CMK (cell line): ENCODE measurements around the gene ACACA.

Source experiments
- DNase-seq: peaks from one replicate; pipeline ENCODE4 v3.0.0-alpha.2; 2010; ENCODE audit warnings: low read depth

The ACACA gene

DNA sequence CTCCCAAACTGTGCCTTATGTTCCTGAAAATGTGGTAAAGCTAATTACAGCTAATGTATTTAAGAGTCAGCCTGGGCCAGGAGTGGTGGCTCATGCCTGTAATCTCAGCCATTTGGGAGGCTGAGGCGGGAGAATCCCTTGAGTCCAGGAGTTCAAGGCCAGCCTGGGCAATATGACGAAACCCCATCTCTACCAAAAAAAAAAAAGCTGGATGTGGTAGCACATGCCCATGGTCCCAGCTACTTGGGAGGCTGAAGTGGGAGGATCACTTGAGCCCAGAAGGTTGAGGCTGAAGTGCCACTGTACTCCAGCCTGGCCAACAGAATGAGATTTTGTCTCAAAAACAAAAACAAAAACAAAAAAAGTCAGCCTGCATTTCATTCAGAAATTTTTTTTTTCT is 64.0 kb downstream of the ACACA start:
- no peak for DNase-seq

DNA sequence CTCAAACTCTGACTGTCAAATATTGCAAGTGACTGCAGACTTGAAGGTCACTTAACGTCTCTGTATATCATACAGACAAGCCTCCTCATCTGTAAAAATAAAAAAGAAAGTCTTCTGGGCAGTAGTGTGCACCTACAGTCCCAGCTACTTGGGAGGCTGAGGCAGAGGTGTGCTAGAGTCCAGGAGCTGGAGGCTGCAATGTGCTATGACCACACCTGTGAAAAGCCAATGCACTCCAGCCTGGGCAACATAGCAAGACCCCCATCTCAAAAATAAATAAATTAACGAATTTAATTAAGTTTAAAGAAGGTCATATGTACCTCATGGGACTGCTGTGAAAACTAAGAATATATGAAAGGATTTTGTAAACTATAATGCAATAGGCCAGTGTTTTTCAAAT is 65.8 kb downstream of the ACACA start:
- no peak for DNase-seq

DNA sequence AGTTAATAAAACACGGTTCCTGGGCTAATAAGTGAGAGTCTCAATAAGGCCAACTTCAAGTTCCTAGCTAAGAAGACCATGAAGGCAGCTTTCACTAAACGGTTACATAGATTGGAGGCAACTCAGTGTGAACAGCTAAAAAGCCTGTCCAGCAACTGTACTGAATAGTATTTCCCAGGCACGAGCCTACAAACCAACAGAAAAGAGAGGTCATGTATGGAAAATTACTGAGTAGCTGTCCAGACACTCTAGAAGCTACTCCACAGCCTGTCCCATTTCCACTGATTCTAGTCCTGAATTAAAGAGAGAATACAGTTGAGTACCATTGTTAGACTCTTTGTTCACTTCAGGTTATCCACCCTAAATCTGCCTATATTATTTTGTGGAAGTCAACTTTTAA is 67.3 kb downstream of the ACACA start:
- no peak for DNase-seq

DNA sequence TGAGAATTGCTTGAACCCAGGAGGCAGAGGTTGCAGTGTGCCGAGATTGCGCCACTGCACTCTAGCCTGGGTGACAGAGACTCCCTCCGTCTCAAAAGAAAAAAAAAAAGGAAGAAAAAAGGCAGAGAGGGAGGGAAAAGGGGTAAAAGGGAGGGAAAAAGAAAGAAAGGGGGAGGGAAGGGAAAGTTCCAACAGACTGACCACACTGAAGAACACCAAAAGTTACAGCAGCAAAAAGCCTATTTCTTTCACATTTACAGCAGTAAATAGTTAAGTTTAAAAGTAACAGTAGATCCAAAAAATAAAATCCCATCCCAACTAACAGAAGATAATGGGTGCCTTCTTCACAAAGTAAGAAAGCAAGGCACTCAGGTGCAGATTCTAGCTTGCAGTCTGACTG is 67.8 kb downstream of the ACACA start:
- DNase-seq: no peak

DNA sequence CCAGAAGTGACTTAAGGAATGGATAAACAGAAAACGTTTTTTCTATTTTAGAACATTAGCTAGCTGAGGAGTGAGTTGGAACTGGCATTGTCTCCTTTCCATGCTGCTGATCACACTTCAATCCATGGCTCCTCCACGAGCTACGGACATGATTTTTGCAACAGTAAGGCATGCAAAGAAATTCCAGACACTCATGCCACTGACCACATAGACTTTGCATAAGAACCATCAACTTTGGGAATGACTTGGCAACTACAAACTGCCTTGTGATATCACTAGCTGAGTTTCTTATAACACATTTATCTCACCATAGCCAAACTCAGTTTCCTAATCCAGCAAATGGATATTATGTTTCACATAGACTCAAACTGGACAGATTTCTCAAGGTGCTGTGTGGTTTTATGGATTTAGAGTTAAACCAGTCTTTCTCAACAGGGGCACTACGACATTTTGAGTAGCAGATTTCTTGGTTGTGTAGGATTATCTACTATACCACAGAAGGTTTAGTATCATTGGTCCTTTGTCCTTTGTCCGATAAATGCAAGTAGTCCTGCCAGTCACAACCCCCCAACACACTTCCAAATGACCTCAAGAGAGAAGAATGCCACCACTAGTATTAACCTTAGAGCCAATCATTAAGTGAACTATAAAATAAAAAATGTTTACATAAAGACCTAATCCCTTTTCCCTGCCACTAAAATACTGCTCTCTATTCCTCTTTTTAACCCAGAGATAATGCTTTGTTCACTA is 79.1 kb downstream of the ACACA start:
- no peak for DNase-seq

DNA sequence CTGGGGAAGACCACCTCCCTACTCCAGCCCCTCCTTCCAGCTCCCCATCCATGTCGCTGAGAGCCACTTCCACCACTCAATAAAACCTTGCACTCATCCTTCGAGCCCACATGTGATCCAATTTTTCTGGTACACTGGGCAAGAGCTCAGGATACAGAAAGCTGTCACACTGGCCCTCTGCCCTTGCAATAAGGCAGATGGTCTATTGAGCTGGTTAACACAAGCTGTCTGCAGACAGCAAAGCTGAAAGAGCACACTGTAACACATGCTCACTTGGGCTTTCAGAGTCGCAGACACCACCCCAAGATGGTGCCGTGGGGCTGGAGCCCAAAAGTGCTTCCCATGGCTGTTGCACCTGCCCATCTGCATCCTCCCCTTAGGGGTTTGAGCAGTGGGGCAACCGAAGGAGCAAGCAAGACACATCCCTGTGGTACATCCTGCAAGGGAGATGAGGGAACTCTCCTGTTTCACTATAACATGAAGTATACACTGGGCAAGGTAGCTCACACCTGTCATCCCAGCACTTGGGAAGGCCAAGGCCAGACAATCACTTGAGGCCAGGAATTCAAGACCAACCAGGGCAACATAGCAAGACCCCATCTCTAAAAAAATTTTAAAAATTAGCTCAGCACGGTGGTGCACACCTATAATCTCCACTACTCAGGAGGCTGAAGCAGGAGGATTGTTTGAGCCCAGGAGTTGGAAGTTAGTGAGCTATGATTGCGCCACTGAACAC is 83.6 kb downstream of the ACACA start:
- no peak for DNase-seq

DNA sequence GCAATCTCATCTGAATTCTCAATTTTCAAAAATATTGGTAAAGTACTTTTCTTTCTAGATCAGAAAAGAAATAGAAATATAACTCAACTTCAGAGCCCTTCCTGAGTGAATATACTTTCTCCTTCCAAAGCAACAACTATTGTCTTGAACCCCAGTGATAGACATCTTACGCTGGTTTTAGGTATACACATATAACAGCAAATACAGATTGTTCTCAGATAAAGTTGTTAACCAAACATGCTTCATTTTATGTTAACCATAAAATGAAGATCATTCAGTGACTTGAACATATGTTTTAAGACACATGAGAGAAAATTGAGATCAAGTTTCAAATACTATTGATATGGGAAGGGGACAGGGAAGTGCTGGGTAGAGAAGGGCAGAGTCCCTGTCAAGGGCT is 84.5 kb downstream of the ACACA start:
- DNase-seq: no peak

DNA sequence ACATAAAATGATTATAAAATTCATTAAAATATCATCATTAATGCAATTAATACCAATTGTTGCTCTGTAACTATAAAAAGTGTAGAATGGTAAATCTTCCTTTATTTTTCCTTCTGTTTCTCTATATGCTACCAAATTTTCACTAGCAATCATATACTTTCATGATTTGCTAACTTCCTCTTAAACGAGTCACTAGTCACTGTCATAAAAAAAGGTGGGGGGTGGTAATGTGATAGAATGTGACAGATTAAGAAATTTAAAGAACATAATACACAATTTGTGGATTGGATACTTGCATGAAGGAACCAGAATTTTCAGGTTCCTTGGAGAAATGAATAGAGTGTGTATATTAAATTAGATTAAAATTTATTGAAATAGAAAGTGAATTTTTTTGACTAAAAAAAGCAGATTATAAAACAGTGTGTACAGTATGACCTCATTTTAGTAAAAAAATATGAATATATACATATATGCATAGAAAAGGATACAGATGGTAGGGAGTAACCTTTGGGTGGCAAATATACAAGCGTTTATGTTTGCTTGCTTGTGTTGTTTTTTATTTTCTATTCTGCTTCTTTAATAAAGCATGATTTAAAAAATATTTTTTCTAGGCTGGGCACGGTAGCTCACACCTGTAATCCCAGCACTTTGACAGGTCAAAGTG is 87.6 kb downstream of the ACACA start:
- no peak for DNase-seq

DNA sequence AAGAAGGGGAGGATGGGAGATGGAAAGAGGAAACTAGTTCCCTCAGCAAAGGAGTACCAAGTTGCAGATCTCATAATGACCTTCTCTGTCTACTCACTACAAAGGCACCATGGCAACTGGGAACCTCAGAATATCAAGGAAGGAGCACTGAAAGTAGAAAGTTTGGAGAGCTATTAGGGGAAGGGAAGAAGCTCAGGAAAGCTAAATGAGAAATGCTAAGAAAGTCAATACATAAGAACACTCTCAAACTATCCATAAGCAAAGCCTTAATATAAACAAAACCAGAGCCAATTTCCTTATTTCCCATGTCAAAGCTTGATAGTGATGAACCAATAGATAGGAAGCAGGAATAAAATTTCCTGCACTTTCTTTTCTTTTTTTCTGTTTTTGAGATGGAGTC is 88.8 kb downstream of the ACACA start:
- DNase-seq: no peak

DNA sequence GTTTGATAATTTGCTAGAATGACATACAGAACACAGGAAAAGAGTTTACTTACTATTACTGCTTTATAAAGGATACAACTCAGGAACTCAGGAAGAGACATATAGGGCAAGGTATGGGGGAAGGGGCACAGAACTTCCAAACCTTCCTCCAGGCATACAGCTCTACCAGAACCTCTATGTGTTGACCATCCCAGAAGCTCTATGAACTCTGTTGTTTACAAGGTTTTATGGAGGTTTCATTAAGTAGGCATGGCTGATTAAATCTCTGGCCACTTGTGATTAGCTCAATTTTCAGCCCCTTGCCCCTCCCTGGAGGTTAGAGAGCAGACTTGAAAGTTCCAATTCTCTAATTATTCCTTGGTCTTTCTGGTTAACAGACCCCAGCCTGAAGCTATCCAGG is 91.0 kb downstream of the ACACA start:
- DNase-seq: no peak

DNA sequence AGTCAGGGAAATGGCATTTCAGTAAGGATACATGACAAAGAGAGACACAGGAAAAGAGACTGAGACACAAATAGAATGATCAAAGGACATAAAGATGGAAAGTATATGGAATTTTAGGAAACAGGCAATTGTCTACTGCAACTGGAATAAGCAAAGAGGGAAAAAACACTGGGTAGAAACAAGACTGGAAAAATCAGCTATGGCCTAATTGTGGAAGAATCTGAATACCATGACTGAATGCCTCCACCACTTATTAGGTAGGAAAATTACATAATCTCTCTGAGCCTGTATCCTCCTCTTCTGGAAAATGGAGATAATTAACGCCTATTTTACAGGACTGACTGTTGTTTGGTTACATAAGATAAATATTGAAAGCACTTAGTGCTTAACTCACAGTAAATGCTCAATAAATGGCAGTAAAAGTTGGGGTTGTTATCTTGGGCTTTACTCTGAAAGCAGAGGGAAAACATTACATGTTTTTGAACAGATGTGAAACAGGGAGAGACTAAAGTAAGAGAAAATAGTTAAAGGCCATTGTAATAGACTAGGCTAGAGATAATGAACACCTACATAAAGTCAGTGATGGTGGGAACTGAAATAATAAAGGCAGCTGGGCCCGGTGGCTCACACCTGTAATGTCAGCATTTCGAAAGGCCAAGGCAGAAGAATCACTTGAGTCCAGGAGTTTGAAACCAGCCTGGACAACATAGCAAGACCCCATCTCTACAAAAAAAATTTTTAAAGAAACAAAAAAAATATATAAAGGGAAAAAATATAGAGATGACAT is 94.3 kb downstream of the ACACA start:
- no peak for DNase-seq

DNA sequence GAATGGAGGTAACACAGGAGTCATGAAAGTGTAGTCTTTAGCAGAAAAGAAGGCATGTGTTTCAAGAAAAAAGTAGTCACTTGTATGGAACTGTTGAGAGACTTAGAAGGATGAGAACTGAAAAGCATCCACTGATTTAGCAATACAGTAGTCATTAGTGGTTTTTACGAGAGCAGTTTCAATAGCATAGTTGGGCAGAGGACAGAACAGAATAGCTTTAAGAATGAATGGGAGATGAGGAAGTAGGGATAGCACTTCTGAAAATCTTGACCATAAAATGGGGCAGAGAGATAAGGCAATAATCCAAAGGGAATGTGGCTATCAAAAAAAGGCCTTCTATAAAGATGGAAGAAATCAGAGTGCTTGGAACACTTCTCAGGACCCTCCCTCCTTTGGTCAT is 95.7 kb downstream of the ACACA start:
- DNase-seq: no peak

DNA sequence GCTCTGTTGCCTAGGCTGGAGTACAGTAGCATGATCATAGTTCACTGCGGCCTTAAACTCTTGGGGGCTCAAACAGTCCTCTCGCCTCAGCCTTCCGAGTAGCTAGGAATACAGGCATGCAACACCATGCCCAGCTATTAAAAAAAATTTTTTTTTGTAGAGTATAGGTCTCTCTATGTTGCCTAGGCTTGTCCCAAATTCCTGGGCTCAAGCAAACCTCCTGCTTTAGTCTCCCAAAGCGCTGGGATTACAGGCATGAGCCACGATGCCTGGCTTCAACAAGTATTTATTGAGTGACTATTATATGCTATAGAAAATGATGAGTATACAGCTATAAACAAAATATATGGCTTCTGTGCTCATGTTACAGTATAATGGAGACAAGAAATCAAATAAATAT is 97.6 kb downstream of the ACACA start:
- no peak for DNase-seq

DNA sequence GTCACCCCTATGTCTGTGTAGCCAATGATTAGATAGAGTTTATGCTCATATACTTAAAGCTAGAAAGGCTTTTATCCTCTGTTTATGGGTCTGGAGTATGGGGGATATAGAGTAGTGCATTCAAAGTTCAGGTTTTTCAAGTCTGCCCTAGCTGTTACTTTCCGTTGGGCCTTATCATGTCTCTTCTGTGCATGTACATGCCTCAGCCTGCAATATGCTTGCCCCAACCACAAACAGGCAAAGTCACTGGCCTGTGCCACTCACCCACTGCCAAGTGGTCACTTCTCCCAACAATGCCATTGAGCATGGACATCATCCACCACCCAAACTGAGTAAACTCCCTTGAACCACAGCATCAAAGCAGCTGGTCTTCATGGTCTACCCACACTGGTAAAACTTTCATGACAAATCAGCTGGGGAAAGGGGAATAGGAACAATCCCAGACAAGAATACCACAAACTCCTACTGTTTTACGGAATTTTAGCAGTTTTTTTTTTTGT is 101.2 kb downstream of the ACACA start:
- DNase-seq: no peak

DNA sequence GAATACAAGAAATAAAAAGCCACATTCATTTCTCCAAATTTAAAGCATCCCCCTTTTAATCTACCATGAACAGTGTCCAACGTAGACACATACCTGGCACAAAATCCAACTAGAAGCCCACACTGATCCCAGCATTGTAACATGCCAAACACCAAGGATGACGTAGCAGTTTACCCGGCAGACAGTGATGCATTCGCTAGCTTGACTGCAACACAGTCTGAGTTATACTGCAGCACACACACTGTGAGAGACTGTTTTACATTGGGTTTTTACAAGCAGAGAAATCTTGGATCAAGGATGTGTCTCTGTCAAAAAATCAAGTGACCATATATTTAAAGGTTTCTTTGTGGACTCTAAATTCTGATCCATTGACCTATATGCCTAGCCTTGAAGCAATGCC is 105.3 kb downstream of the ACACA start:
- no peak for DNase-seq

DNA sequence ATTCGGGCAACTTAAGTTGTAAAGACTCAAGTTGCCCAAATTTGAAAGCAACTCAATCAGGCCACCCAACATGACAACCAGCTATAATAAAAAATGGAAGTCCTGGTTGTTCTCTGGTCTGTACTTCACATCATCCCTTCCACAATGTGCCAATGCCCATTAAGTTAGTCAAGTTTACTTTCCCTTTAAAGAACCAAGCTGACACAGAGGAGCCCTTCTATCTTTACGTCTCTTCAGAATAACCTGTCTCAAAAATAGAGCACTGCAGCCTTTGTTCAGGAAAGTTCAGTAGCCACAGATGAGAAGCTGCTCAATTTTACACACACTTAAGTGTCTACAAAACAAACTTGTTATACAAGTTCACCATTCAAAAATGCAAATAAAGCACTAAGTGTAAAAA is 106.0 kb downstream of the ACACA start:
- DNase-seq: no peak

DNA sequence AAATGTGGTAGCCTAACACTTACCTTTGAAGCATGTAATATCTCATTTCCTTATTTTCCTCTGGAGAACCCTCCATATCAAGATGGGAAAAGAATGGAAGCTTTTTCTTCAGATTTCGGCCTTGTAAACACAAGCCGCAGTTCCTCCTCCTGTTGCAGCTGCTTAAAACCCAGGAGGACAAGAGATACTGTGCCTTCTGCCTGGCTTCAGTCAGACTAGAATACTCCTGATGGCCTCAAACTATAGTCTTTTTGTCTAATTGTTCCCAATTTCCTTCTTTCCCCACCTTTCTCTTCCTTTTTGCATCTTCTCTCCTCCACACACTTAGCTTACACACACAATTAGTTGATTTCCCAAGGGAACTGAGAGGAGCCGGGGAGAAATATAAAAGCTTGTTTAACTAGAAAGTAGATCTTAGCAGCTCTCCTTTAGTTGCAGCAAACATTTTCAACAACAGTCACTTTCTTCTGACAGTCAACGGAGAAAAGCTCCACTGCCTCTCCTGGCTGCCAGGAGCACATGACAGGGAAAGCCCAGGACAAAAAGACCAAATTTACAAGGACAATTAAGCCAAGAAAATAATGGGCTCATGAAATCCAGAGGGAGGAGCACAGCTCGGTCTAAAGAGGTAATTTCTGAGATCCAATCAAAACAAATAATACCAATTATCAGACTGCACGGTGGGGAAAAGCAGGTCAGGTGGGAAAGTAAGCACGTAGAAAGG is 107.2 kb downstream of the ACACA start:
- DNase-seq: no peak

DNA sequence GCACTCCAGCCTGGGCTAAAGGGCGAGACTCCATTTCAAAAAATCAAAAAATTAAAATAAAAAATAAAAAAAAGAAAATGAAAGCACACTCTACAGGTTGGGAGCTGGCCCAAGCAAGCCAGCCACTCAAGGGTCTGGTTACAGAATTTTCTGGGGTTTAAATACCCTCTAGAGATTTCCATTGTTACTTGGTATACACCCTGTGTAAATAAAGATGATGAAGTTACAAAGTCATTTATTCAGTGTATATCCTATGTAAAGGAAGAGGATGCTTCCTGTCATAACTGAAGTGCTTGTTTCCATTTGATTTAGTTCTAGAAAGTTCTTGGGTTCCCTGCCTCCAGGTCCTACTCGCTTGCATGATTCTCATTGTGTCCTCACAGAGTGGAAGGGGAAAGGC is 110.7 kb downstream of the ACACA start:
- no peak for DNase-seq

DNA sequence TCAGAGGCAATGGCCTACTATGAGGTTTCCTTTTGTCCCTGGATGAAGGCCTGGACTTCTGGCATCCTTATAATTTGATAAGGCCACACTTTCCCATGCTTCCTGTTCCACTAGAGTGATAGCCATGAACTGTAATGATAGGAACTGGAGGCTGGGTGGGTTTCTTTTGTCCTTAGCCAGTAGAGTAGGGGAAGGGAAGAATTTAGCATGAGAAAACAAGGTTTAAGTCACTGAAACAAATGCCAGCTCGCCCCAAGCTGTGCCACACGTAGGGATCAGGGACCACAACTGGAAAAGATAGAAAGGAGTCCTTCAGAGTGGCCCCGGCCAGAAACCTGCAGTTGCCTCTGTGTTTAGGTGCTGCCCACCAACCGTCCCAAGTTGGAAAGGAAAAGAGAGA is 111.7 kb downstream of the ACACA start:
- no peak for DNase-seq

DNA sequence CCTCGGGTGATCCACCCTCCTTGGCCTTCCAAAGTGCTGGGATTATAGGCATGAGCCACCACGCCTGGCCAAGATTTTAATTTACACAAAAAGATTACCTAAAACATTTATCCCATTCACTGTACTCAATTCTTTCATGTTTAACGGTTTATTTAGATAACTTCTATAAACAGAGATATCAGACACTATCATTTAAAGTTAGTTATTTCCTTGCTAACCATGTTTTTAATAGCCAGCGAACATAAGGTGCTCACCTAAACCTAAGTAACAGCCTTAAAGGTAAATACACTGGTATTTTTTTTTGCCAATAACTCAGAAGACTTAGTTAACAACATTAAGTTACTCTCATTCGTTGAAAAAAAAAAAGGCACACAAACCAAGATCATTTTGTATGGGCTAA is 112.9 kb downstream of the ACACA start:
- no peak for DNase-seq

DNA sequence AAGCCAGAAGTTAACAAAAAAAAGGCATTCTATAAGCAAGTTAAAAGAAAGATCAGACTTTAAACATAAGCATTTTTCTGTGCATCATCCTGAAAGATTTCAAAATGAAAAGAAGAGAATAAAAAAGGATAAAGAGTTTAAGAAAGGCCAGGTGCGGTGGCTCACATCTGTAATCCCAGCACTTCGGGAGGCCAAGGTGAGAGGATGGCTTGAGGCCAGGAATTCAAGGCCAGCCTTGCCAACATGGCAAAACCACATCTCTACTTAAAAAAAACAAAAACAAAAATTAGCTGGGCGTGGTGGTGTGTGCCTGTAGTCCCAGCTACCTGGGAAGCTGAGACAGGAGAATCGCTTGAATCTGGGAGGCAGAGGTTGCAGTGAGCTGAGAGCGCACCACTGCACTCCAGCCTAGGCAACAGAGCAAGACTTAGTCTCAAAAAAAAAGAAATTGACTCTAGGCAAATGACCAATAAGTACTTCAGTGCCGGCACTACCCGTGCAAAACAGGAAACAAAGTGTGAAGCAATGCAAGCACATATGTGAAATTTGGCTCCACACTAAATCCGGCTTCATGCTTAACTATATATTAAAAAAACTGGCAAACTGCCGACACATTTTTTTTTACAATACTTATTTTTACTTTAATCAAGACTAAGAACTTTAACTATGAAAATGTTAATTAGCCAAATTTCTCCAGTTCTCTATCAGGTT is 114.1 kb downstream of the ACACA start:
- no peak for DNase-seq
